HepG2 (cell line): ENCODE results near the gene PDGFD. TPM values are rescaled to one million over a fixed set of nuclear protein-coding genes. Genes with fewer than 3 reads are reported as not detected.

Experiments used
- ATAC-seq: fragments of 200-7000 bp; cut with Tn5 transposase; 3 replicates; pipeline ENCODE4 v1.9.1; 2020; ENCODE audit warnings: mild to moderate bottlenecking, moderate library complexity
- BruUV-seq: library from RNA; stranded (reverse); fragments of 400-500 nt; replicated peaks from 2 replicates; lab custom pipeline; 2021; lab: Mats Ljungman, UMichigan
- CTCF ChIA-PET: fragments of 300-600 bp; formaldehyde crosslinking; extraction: SDS; loops from one replicate; lab custom pipeline; 2021; ENCODE audit warnings: low total read pairs, inconsistent platforms, low intra/inter-chr PET ratio; lab: Yijun Ruan, JAX
- POLR2A ChIA-PET: fragments of 350-600 bp; sonication (Branson Sonifier 250); formaldehyde crosslinking; loops from one replicate; lab custom pipeline; 2020; ENCODE audit warnings: antibody characterized with exemption, inconsistent platforms; lab: Yijun Ruan, JAX
- DNase-seq: peaks from one replicate; pipeline ENCODE4 v3.0.0-alpha.2; 2015; ENCODE audit warnings: low spot score
- FAIRE-seq: peaks from 3 replicates; lab custom pipeline; 2011; peaks lifted over from hg19 to GRCh38; lab: Jason Lieb, UNC
- H2AFZ ChIP-seq: one replicate; pipeline ENCODE4 v1.6.1; 2011; ENCODE audit warnings: low read length, inconsistent platforms
- H3K27ac ChIP-seq: fragments of 300-600 bp; 3 replicates; pipeline ENCODE4 v1.8.0; 2011; ENCODE audit warnings: mixed run types, mild to moderate bottlenecking, mixed read lengths, low read length, inconsistent platforms; ENCODE audit not compliant: insufficient read depth; ENCODE audit errors: extremely low read length
- H3K27me3 ChIP-seq, 2 experiments: fragments of 200-600 bp in 1 of 2; 2 replicates in 1 of 2; 3 replicates in 1 of 2; pipeline versions ENCODE4 v1.6.0 to v1.8.0; 2011; ENCODE audit warnings: low read length in 2 of 2, mild to moderate bottlenecking in 2 of 2, moderate library complexity in 2 of 2, inconsistent platforms in 1 of 2; ENCODE audit not compliant: insufficient read depth in 2 of 2, control insufficient read depth in 1 of 2
- H3K36me3 ChIP-seq, 2 experiments: fragments of 200-600 bp in 1 of 2; replicated peaks in 1 of 2; 2 replicates in 1 of 2; 3 replicates in 1 of 2; pipeline versions ENCODE4 v1.5.1 to v1.8.0; 2011; ENCODE audit warnings: low read length in 2 of 2, inconsistent platforms in 1 of 2; ENCODE audit not compliant: insufficient read depth in 2 of 2, control insufficient read depth in 1 of 2
- H3K4me1 ChIP-seq: 2 replicates; pipeline ENCODE4 v1.5.1; 2012; ENCODE audit warnings: low read length, inconsistent platforms; ENCODE audit not compliant: insufficient read depth
- H3K4me2 ChIP-seq: 2 replicates; pipeline ENCODE4 v1.6.0; 2011; ENCODE audit warnings: low read depth, low read length, inconsistent platforms
- H3K4me3 ChIP-seq, 3 experiments: fragments of 200-600 bp in 1 of 3; sonication (generic), shearing (Covaris generic) in 1 of 3; replicated peaks in 1 of 3; 2 replicates each; pipeline ENCODE4 v1.5.1; 2011 to 2016; ENCODE audit warnings: low read length in 3 of 3, inconsistent platforms in 2 of 3, low read depth in 2 of 3, mild to moderate bottlenecking in 2 of 3, control low read depth in 1 of 3, mixed read lengths in 1 of 3; ENCODE audit not compliant: insufficient read depth in 1 of 3
- H3K79me2 ChIP-seq: one replicate; pipeline ENCODE4 v1.6.1; 2011; ENCODE audit warnings: low read length, inconsistent platforms; ENCODE audit not compliant: insufficient read depth
- H3K9ac ChIP-seq: 2 replicates; pipeline ENCODE4 v1.6.0; 2011; ENCODE audit warnings: mild to moderate bottlenecking, low read depth, low read length, inconsistent platforms; ENCODE audit not compliant: insufficient read depth
- H3K9me3 ChIP-seq: 2 replicates; pipeline ENCODE4 v1.5.1; 2012; ENCODE audit warnings: mild to moderate bottlenecking, low read length
- H4K20me1 ChIP-seq: 2 replicates; pipeline ENCODE4 v1.6.0; 2011; ENCODE audit warnings: inconsistent platforms, mild to moderate bottlenecking, low read length, moderate library complexity; ENCODE audit not compliant: insufficient read depth
- CTCF ChIP-seq: sonication (generic); formaldehyde crosslinking; IDR thresholded peaks from 2 replicates; pipeline ENCODE4 v1.5.0; 2020; ENCODE audit warnings: mild to moderate bottlenecking, missing genetic modification reagents, moderate library complexity
- ZBTB34 ChIP-seq: sonication (generic); formaldehyde crosslinking; IDR thresholded peaks from 2 replicates; pipeline ENCODE4 v1.8.0; 2022; ENCODE audit warnings: mild to moderate bottlenecking, missing genetic modification reagents
- ZNF770 ChIP-seq: sonication (generic); formaldehyde crosslinking; IDR thresholded peaks from 2 replicates; pipeline ENCODE4 v1.5.0; 2020; ENCODE audit warnings: mild to moderate bottlenecking, missing genetic modification reagents
- WGBS: methylation state at CpG from one replicate; pipeline ENCODE4 v1.1.6; 2017; ENCODE audit warnings: low lambda C conversion rate; 5-methylcytosine and 5-hydroxymethylcytosine counted together
- in situ Hi-C: cut with HindIII; loops from 2 replicates; pipeline ENCODE4 v1.10.0; 2017; ENCODE audit warnings: low pct_unique_long_range_greater_than_20kb; ENCODE audit not compliant: extremely low pct_ligation_motif_present
- intact Hi-C: fragments of 100-400 bp; cut with micrococcal nuclease; formaldehyde crosslinking; loops from one replicate; pipeline ENCODE4 v1.10.0; 2022; ENCODE audit not compliant: unreplicated experiment
- polyA plus RNA-seq, 8 experiments: library from polyadenylated mRNA; depleted of rRNA in 3 of 8; stranded (reverse) in 7 of 8; unstranded in 1 of 8; fragments of >200 nt; fragmentation: Illumina TruSeq in 4 of 8; extraction: Trizol in 4 of 8; gene quantifications; 2 replicates each; pipeline versions ENCODE4 v1.2.1 to v1.2.3, GENCODE V29; 2011 to 2016; ENCODE audit warnings: low read depth in 4 of 8, missing spikeins in 1 of 8, mixed read lengths in 1 of 8; ENCODE audit not compliant: insufficient read depth in 1 of 8
- total RNA-seq, 5 experiments: library from RNA; depleted of rRNA; stranded (reverse); fragments of >200 nt; fragmentation: Illumina TruSeq; extraction: Trizol; gene quantifications; 2 replicates each; pipeline ENCODE4 v1.2.3, GENCODE V29; 2016; ENCODE audit warnings: low read depth in 1 of 5

PDGFD gene
- total and polyA plus RNA-seq, 2 of the 13 experiments (the other 11 are each of a cell fraction or from before 2014, with no cell fraction given), result 0.09 to 0.29 TPM

- H3K4me2 ChIP-seq, result no peak overlapping the region
- DNase-seq, result no peak
- no peaks in the 10 kb centered on the region for H4K20me1 ChIP-seq
- H3K27me3 ChIP-seq, result no peaks in the 10 kb centered on the region
- in situ Hi-C loops (no loop called here), intact Hi-C loops (no loop called here)
- WGBS, result 2% methylated on average over 8 of the region's 8 CpGs
- H3K27ac ChIP-seq, result no peak overlapping the region
- POLR2A ChIA-PET, result no interaction called here
- no peaks in the 10 kb centered on the region for H3K79me2 ChIP-seq
- no peaks in the 10 kb centered on the region for H3K4me1 ChIP-seq
- CTCF ChIA-PET, result interaction anchor here (1.1 kb wide), 1 partner anchor 469 kb away, joined by 3 read pairs; no protein-coding TSS in a partner anchor
- no peaks in the 10 kb centered on the region for H3K9me3 ChIP-seq
- H3K36me3 ChIP-seq, result no peaks in the 10 kb centered on the region
- no peak overlapping the region for H2AFZ ChIP-seq
- peak; percentile 8; the same call in 1 of the 2 replicates for TF ChIP-seq CTCF (CRISPR knock-in tag)
- TF ChIP-seq ZNF770 (CRISPR knock-in tag), result no peak
- TF ChIP-seq ZBTB34 (CRISPR knock-in tag), result no peak
- no peak for FAIRE-seq
- ATAC-seq, result no peak
- no peak overlapping the region for H3K9ac ChIP-seq
- BruUV-seq, result no TSS peak
- H3K4me3 ChIP-seq, result no peak overlapping the region
These were observed 12.3 kb downstream of the PDGFD start for GRCh38 chr11:104151404-104152204.
